Activated CD8-positive, alpha-beta memory T cell treated with anti-CD3 and anti-CD28 coated beads, Interleukin-2, amount 50 U/mL, for 4 hours (primary cell): ENCODE measurements around the gene KRT8.
"Not testable (repeated sequence)": the region's sequence is repeated elsewhere in the genome, so short reads cannot be mapped to it uniquely, and the experiment has no call there.

ENCODE experiments used
- DNase-seq: peaks from one replicate; pipeline ENCODE4 v3.0.0-alpha.2; 2020

The KRT8 gene

DNA sequence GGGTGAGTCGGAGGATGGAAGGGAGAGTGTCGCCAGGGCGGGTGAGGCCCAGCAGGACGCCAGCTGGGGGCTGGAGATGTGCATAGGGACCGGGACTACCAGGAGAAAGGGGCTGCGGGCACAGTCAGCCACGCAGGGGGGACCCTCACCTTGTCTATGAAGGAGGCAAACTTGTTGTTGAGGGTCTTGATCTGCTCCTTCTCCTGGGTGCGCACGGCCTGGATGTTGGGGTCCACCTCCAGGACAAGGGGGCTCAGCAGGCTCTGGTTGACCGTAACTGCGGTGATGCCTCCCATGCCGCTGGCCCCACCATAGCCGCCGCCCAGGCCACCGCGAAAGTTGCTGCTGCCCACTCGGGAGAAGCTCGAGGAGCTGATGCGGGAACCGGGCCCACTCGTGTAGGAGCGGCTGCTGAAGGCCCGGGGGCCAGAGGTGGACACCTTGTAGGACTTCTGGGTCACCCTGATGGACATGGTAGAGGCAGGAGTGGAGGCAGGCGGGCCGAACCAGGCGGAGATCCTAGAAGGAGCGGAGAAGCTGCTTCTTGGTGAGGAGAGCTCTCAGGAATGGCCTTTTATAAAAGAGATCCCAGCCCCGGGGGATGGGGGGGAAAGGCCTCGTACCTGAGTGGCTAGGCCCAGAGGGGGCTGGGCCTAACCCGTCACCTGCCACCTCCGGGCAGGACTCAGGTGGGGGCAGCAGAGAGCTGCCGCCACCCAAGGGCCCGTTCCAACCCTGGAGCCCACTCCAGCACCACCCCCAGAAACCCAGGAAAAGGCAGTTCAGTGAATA lies at the start of gene KRT8:
KRT8 (minus strand) TSS at position 568 of the 792 bp plus-strand sequence; CDS start at position 473, 95 bp downstream.
- DNase-seq: not testable (repeated sequence)

DNA sequence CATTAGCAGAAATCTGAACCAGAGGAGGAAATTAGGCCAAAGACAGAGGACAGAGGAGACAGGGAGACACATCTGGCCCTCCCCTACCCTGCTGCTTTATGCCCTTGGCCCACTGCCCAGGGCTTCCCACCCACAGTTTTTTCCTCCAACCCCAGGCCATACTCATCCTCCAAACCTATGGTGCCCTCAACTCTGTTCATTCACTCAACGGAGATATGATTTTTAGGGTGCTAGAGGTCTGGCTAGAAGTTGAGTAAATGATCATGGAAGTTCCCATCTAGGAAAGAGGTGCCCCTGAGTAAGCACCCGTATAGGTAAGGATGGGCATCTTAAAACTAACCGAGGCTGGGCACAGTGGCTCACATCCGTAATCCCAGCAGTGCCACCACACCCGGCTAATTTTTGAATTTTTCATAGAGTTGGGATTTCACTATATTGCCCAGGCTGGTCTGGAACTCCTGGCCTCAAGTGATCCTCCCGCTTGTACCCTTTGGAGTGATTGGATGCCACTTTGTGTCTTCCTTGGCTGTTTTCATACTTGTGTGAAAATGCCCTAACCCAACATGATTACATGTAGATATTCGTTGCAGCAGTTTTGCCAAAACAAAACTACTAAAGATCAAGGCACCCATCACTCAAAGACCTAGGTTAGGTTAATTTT lies 48.4 kb upstream of the KRT8 start:
- DNase-seq: no peak

DNA sequence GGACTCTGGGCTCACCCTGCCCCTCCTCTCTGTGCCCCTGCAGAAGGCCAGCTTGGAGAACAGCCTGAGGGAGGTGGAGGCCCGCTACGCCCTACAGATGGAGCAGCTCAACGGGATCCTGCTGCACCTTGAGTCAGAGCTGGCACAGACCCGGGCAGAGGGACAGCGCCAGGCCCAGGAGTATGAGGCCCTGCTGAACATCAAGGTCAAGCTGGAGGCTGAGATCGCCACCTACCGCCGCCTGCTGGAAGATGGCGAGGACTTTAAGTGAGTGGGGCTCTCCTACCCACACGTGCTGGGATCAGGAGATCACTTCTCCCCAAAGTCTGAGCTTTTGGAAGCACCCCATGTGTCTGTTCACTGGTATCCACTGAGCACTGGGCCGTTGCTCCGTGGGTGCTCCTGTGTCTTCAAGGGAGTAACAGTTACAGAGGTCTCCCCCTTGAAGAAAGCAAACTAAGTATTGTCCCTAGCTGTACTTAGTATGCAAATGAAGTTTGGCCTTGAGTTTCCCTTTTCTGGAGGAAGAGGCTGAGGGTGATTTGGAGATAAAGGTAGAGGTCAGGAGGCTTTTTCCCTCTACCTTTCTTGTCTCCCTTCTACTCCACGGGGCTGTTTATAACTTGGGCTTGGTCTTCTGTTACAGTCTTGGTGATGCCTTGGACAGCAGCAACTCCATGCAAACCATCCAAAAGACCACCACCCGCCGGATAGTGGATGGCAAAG lies 47.4 kb upstream of the KRT8 start:
- no peak for DNase-seq

- no peak for DNase-seq
Observed at GRCh38 chr12:52951640-52952039, 46.8 kb upstream of the KRT8 start.

DNA sequence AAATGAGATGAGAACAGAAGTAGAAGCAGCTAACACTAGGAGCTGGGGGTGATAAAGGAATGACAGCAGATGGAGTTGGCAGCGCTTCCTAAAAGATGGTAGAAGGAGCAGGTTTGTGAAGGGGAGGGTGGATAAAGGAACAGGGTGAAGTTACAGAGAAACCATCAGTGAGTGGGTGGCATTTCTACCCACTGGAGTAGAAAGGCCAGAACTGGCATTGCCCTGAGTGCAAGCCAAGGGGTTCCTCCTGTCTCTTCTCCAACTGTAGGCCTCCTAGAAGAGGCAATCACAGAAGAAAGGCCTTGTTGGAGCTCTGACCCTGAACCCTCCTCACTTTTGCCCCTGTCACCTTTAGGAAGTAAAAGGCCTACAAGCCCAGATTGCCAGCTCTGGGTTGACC lies 46.2 kb upstream of the KRT8 start:
- DNase-seq: no peak

GRCh38 chr12:52950553-52950952 lies 45.7 kb upstream of the KRT8 start:
- DNase-seq: no peak

DNA sequence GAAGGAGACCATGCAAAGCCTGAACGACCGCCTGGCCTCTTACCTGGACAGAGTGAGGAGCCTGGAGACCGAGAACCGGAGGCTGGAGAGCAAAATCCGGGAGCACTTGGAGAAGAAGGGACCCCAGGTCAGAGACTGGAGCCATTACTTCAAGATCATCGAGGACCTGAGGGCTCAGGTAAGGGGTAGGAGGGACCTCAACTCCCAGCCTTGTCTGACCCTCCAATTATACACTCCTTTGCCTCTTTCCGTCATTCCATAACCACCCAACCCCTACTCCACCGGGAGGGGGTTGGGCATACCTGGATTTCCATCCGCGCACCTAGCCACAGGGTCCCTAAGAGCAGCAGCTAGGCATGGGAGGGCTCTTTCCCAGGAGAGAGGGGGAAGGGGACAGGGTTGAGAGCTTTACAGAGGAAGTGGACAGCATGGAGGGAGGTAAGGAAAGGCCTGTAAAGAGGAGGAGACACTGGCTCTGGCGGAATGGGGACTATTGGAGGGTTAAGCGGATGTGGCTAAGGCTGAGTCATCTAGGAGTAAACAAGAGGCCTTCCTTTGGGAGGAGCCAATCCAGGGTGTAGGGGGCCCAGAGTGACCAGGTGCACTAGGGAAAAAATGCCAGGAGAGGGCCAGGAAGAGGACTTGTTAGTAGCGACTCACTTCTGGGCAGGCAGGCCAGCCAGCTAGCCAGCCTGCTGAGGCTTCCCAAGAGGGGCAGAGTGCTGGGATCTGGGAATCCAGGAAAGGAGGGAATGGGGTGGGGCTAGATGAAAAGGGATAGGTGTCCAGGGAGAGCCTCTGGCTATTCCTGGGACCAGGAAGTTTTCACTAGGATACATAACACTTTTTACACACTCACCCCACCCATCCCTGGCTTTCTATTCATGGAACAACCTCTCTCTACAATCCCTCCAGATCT lies 44.8 kb upstream of the KRT8 start:
- DNase-seq: no peak

DNA sequence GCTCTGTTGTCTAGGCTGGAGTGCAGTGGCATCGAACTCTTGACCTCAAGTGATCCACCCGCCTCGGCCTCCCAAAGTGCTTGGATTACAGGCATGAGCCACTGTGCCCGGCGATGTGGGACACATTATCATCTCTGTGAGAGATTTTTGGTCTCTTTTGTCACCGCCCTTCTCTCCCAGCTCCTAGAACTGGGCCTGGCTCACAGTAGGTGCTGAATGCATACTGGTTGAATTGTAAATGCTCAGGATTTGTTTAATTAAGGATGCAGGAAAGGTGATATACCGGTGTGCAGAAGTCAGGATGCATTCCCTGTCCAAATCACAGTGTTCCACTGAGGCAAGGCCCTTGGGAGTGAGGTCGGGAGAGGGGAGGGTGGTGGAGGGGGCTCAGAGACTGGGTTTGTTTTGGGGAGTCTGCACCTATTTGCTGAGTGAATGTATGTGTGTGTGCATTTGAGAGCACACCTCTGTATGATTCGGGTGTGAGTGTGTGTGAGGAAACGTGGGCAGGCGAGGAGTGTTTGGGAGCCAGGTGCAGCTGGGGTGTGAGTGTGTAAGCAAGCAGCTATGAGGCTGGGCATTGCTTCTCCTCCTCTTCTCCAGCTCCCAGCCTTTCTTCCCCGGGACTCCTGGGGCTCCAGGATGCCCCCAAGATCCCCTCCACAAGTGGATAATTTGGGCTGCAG lies 43.0 kb upstream of the KRT8 start:
- no peak for DNase-seq

GRCh38 chr12:52946797-52947547 lies 42.1 kb upstream of the KRT8 start:
- no peak for DNase-seq

- DNase-seq: no peak
Observed at GRCh38 chr12:52946334-52946733, 41.5 kb upstream of the KRT8 start.

- no peak for DNase-seq
Observed at GRCh38 chr12:52945389-52946232, 40.7 kb upstream of the KRT8 start.

- no peak for DNase-seq
Observed at GRCh38 chr12:52944683-52945388, 40.0 kb upstream of the KRT8 start.

- DNase-seq: no peak
Observed at GRCh38 chr12:52942901-52943181, 38.0 kb upstream of the KRT8 start.

DNA sequence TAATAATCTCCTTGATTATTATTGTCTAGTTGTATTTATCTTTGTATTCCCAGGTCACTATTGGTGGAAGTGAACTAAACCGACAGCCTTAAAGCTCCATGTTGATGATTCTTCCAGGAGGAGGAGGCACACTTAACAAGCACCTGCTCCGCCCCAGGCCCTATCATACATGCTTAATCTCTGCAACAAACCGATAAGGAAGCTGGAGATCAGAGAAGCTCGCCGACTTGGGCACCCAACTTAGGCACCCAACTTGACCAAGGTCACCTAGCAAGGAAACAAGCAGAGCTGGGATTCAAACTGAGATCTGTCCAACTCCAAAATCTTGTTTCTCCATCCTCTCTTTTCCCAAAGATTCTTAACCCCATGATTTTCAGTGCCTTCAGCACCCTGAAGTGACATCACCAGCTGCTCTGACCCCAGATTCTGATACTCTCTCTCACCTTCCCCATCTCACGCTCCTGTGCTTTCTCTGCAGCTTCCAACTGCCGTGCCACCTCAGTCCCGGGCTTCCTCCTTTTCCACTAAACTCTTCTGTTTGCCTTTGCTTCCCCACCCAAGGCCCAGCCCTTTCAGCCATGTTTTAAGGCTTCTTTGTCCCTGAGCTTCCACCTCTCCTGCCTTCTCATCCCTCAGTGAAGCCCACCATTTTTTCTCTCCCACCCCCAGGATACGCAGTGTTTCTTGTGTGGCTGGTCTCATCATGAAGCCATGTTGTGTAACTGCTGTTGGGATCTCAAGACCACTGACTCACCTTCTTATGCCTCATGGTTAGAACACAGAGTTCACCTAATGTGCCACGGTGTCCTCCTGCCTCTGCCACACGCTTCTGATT lies 37.4 kb upstream of the KRT8 start:
- no peak for DNase-seq

GRCh38 chr12:52929538-52929937 lies 24.7 kb upstream of the KRT8 start:
- DNase-seq: no peak

GRCh38 chr12:52927964-52928363 lies 23.1 kb upstream of the KRT8 start:
- no peak for DNase-seq

DNA sequence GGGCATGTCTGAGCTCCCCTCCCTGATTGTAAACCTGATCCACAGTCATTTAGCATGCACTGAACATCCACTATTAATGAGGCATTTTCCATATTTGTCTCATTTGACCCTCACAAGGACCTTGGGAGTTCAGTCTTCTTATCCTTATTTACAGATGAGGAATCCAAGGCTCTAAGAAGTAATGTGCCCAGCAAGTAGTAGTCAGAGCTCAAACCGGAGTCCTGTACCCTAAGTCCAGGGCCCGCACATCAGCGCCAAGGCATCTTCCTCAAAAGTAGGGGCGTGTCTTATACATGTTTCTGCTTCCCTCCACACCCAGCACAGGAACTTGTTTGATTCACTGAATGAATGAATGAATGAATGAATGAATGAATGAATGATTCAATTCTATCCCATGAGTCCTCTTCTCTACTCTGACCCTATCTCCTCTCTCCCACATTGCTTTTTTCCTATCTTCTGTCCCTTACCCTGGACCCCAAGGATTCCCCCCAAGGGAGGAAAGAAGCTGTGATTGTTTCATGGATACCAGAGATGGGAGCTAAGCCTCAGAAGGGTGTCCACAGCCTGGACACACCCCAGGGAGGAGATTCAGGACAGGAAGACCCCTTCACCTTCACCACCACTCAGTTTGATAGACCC lies 21.8 kb upstream of the KRT8 start:
- no peak for DNase-seq
